ENCODE measurements around the gene SYNE3.

Gene SYNE3

DNA sequence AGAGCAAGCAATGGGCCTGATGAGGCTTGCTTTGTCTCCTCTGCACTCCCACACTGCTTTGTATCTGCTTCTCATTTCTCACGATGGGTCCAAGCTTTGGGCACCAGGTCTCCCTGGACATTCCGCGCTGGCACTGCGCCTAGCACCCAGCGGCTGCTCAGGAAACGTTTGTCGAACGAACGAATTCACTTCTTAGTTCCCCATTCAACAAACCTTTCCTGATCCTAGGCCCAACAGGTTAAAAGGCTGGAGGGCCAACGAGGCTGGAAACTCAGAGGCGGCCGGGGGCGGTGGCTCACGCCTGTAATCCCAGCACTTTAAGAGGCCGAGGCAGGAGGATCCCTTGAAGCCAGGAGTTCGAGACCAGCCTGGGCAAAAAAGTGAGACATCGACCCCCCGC lies 17.4 kb upstream of the SYNE3 start:
- Mint-ChIP-seq H3K4me3 (peak overlapping the region; percentile 91), H3K36me3 (peaks cover 5% of the 10 kb centered on the region), H3K27me3 (no peaks in the 10 kb centered on the region), H3K27ac (peak overlapping the region; percentile 88), H3K4me1 (peaks cover 51% of the 10 kb centered on the region), H3K9me3 (no peaks in the 10 kb centered on the region)
- no peak for ATAC-seq

DNA sequence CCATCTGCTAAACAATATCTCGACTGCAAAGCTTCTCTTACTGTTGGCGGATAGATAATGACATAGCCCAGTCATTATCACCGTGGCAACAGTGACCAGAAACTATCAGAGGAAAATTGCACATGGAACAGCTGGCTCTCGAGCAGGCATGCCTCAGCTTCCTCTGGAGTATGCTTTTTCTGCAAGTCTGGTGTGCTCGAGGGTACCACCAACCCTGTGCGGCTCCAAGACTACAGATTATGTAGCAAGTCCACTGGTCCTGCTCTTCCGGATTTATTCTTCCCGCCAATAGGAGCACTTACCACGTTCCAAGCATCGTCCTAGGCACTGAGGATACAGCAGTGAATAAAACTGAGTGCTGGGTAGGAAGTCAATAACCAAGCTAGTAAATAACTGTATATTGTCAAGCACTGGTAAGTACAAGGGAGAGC lies 17.0 kb upstream of the SYNE3 start:
- Mint-ChIP-seq H3K27ac (peak overlapping the region; percentile 88), H3K4me1 (peaks cover 51% of the 10 kb centered on the region)

DNA sequence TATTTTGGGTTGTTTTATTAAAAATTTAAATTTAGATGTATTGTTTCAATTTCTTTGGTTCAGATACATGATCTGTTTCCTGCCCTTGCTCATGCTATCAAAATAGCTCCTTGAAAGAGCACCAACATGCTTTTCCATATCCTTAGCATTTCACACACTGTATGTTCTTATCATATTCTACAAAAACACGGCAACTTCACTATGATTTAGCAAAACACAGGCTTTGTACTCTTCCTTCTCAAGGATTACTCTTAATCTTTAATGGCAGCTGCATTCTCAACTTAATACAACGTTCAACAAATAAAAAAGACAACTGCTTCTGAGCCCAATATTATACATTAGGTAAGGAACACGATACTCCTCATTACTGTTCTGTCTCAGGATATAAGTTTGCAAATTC lies 15.5 kb upstream of the SYNE3 start:
- H3K27ac Mint-ChIP-seq = peak overlapping the region; percentile 23
- H3K4me1 Mint-ChIP-seq = peaks cover 57% of the 10 kb centered on the region
- no peaks in the 10 kb centered on the region for H3K27me3 Mint-ChIP-seq
- no peak for ATAC-seq
- peak overlapping the region; percentile 21 for H3K4me3 Mint-ChIP-seq
- peaks cover 5% of the 10 kb centered on the region for H3K36me3 Mint-ChIP-seq
- H3K9me3 Mint-ChIP-seq = no peaks in the 10 kb centered on the region

More for the DNA sequence above, 17.0 kb upstream of the SYNE3 start:
- Mint-ChIP-seq H3K27me3 (no peaks in the 10 kb centered on the region), H3K36me3 (peaks cover 5% of the 10 kb centered on the region), H3K9me3 (no peaks in the 10 kb centered on the region), H3K4me3 (peak overlapping the region; percentile 91)
- no peak for ATAC-seq

DNA sequence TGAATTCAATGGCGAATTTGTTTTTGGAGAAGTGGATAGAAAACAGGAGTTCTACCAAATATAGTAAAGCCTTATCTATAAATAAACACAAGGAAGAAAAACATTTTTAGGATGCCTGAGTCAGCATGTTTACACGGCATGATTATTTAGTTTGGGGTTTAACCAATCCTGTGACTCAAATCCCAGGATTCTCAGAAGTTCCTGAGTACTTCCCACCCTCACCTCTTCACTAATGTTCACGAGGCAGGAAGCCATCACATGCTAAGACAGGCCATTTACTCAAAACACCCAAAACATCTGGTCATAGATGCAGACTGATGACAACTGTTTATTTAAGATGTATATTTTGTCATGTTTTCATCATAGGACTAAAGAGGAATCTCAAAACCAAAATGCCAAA lies 15.0 kb upstream of the SYNE3 start:
- ATAC-seq = no peak
- Mint-ChIP-seq H3K27me3 (no peaks in the 10 kb centered on the region), H3K4me1 (peaks cover 57% of the 10 kb centered on the region), H3K36me3 (peaks cover 5% of the 10 kb centered on the region), H3K4me3 (no peak overlapping the region), H3K9me3 (no peaks in the 10 kb centered on the region), H3K27ac (peak overlapping the region; percentile 23)

DNA sequence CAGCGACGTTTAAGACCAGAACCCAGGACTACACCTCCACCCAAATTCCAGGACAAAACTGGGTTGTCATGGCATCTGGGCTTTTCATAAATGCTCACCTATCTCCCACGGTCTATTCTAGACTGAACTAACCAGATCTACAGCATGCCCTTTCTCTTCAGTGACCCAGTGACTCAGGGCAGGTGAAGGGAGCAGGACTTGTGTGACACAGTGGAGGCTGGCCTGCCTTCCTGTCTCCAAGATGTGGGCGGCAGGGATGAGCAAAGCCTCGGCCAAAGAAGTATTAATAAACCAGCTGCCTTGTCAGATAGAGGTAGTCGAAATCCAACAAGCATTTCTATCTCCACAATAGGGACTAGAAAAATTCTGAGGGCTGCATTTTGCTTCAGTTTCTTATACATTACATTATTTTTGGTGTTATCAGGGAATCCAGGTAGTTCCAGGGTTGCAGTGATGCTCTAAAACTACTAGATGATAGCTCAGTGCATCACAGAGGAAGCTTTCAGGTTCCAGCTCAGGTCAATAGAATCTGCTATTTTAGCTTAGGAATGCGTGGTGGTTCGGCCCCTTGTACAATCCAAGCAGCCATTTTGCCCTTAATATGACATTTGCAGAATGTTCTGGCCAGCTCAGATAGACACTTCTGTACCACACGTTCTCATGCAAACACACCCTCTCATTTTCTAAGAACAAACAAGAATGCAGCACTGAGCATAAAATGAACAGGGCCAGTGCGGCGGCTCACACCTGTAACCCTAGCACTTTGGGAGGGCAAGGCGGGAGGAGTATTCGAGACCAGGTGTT lies 14.2 kb upstream of the SYNE3 start:
- Mint-ChIP-seq H3K36me3 (peaks cover 5% of the 10 kb centered on the region), H3K4me1 (peaks cover 54% of the 10 kb centered on the region), H3K4me3 (no peak overlapping the region), H3K27ac (peak overlapping the region; percentile 43), H3K9me3 (no peaks in the 10 kb centered on the region), H3K27me3 (no peaks in the 10 kb centered on the region)
- no peak for ATAC-seq

DNA sequence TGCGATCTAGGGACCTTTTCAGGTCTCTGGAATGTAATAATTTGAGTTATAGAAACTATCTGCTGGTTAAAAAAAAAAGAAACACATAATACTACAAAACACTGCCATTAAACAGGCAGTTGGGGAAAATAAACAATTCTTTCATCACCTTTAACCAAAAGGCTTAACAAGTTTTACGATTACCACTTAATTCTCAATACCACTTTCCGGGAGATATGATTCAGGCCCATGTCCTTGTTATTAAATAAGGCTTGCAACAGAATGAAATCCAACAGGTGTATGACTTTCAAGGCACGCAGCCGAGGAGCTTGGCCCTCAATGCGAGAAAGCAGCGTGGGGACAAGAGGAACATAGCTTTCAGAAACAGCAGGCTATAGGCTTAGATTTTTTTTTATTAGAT lies 12.8 kb upstream of the SYNE3 start:
- H3K27me3 Mint-ChIP-seq = no peaks in the 10 kb centered on the region
- H3K9me3 Mint-ChIP-seq = no peaks in the 10 kb centered on the region
- H3K27ac Mint-ChIP-seq = no peak overlapping the region
- ATAC-seq = no peak
- H3K4me1 Mint-ChIP-seq = peaks cover 50% of the 10 kb centered on the region
- H3K4me3 Mint-ChIP-seq = no peak overlapping the region
- H3K36me3 Mint-ChIP-seq = peaks cover 5% of the 10 kb centered on the region

DNA sequence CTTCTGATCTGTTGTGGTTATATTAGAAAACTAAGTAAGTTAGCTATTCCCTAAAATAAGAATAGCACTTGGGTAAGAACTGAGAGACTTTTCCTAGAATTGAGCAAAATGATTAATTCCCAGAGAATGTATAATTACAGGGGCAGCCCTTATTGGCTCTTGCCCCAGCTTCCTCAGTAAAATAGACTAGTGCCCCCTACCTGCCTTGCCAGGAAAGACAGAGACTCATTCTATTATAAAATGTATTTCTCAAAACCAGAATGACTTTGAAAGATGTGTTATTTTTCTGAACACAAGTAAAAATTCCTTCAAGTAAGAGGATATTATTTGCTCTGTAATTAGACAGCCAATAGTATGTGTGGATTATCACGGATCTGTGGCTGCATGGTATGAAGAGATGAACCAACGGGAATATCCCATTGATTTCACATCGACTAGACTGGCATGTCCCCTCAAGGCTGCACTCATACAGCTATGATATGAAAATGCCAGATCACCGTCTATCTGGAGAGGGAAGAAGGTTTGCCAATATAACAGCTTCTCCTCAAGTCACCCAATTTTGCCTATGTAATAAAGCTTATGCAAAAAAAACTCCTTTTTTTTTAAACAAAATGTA lies 11.0 kb upstream of the SYNE3 start:
- peak; percentile 61 for ATAC-seq
- H3K27ac Mint-ChIP-seq = no peak overlapping the region
- peaks cover 5% of the 10 kb centered on the region for H3K36me3 Mint-ChIP-seq
- H3K9me3 Mint-ChIP-seq = no peaks in the 10 kb centered on the region
- H3K4me1 Mint-ChIP-seq = peaks cover 48% of the 10 kb centered on the region
- no peaks in the 10 kb centered on the region for H3K27me3 Mint-ChIP-seq
- H3K4me3 Mint-ChIP-seq = no peak overlapping the region

DNA sequence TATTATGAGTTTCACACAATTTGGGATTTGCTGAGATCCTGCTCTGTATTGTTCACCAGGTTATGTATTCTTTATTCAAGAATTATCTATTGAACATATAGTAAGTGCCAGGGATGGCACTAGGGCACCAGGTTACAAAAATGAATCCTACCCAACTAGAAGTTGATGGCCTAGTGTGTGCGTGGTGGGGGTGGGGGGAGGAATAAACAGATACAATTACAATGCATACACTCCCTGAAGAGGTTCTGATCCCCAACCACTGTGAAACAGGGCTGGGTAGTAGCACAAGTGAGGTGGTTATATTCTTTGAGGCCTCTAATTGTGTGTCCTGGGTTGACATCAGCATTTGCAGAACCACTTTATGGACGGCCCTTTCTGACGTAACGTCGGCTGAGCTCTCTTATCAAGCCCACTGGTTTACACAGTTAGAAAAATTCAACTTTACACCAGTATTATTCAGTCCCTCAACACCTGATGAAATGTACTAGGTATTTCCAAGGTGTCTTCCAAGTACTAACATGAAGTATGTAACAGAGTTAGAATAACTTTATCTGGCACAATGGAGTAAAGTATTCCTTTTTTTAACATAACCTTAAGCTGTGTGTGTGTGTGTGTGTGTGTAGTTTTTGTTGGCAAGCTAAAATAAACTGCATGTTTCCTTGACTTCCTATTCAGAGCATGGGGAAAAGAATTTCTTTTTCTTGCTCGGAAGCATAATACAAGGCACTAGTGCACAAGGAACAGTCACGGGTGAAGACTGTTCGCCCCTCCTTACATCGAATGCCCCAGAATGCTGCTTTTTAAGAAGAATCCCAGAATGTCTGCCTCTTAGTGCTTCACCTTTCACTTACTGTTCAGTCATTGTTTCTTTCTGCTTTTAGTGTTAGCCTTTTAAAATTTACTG lies 10.3 kb upstream of the SYNE3 start:
- Mint-ChIP-seq H3K4me3 (no peak overlapping the region), H3K9me3 (no peaks in the 10 kb centered on the region), H3K36me3 (peaks cover 4% of the 10 kb centered on the region), H3K27ac (peak overlapping the region; percentile 8), H3K27me3 (no peaks in the 10 kb centered on the region), H3K4me1 (peaks cover 48% of the 10 kb centered on the region)
- ATAC-seq = no peak

DNA sequence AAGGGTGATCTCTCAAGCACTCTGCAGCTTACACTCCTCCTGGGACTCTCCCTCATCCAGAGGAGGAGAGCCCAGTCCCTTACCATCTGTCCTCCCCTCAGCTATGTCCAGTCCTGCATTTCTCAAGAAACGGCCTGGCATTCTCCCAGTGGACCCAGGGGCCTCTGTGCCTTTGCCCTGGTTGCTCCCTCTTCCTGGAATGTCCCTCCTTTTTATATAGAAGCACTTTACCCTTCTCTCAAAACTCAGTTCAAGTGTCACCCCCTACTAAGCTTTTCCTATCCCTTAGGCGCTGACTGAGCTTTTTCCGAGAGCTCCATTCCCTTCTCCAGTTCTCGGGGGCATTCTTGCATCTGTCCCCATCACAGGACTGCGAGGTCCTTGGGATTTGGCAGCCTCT lies 9.5 kb upstream of the SYNE3 start:
- ATAC-seq = no peak
- H3K27ac Mint-ChIP-seq = peak overlapping the region; percentile 8
- no peaks in the 10 kb centered on the region for H3K36me3 Mint-ChIP-seq
- no peak overlapping the region for H3K4me3 Mint-ChIP-seq
- H3K27me3 Mint-ChIP-seq = no peaks in the 10 kb centered on the region
- no peaks in the 10 kb centered on the region for H3K9me3 Mint-ChIP-seq
- H3K4me1 Mint-ChIP-seq = peaks cover 41% of the 10 kb centered on the region

DNA sequence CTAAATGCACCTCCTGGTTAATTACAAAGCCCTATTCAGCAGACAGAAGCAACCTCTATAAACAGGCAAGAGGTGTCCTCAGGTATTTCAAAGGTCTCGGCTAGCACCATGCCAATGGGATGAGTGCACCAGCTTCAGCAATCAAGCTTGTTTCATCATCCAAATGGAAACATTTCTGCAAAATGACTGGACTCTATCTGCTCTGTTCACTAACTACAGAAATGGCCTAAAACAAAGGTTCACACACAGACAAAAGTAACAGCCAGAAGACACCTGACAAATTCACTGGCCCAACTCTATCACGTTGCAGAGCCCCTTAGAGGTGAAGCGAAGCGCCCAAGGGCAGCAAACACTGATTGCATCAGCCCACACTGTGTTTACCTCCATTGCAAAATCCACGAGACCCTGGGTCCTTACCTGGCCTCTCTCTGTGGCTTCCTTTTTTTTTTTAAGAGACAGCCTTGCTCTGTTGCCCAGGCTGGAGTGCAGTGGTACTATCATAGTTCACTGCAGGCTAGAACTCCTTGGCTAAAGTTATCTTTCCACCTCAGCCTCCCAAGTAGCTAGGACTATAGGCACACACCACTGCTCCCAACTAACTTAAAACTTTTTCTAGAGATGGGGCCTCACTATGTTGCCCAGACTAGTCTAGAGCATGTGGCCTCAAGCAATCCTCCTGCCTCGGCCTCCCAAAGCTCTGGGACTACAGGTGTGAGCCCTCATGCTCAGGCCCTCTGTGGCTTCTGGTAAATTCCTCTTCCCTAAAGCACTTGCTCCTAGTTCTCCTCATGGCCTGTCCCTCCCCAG lies 8.5 kb upstream of the SYNE3 start:
- no peak overlapping the region for H3K4me3 Mint-ChIP-seq
- H3K36me3 Mint-ChIP-seq = no peaks in the 10 kb centered on the region
- H3K27me3 Mint-ChIP-seq = no peaks in the 10 kb centered on the region
- no peak overlapping the region for H3K27ac Mint-ChIP-seq
- peaks cover 41% of the 10 kb centered on the region for H3K4me1 Mint-ChIP-seq
- no peaks in the 10 kb centered on the region for H3K9me3 Mint-ChIP-seq
- ATAC-seq = no peak

DNA sequence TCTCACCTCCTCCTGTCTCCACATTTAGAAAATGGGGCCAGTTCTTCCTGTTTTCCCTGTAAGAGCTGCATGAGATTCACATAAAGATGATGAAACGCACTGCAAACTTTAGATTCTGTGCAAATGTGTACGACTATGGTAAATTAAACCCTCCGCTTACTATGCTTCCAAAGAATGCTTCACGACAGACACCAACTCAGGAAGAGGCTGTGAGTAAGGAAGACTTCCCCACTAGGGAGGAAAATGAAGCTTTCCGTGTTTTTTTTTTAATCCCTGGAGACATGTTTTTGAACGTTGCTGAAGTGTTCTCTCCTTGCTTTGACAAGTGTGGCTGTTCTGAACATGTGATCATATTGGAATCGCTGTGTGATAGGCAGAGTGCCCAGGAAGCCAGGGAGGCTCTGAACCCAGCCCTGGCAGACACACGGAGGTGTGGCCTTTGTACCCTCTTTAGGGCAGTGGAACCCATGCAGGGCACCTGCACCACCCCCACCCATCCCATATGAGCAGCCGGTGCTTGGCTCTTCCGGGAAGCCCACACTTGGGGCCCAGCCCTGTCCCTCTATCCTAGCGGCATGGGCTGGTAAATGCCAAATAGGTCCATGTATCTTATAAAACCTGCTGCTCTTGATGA lies 7.5 kb upstream of the SYNE3 start:
- Mint-ChIP-seq H3K9me3 (no peaks in the 10 kb centered on the region), H3K36me3 (no peaks in the 10 kb centered on the region)
- no peak for ATAC-seq

DNA sequence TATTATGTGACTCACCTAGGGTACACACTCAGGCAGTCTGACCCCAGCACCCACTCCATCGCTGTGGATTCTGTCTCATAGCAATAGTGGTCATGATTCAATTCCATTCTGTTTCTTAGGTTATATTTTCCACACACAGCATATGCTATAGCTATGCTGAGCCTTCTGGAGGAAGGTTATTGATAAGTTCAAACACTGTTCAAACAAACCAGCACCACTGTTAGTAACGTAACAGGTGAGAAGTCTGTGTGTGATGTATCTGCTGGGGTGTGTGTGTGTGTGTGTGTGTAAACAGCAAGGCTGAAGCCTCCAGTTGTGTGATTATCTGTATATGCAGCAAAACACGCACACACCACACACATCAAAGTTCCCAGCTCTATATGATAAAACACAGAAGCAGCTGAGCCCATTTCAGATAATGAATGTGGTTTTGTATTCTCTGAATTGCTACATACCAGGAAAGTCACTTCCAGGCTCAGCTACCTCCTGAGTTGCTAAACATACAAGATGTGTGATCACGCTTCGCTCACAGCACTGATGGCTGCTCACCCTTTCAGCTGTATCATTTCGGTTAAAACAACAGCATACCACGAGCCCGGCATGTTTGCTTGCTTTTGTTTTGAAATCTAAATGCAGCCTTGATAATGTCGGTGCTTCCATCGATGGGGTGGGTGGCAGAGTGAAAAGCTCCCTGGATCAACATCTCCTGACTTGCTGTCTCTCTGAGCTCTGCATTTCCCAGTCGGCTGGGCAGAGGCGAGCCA lies 6.8 kb upstream of the SYNE3 start:
- H3K4me1 Mint-ChIP-seq = peaks cover 58% of the 10 kb centered on the region
- peak overlapping the region; percentile 68 for H3K27ac Mint-ChIP-seq
- H3K9me3 Mint-ChIP-seq = no peaks in the 10 kb centered on the region
- ATAC-seq = no peak
- no peaks in the 10 kb centered on the region for H3K27me3 Mint-ChIP-seq
- H3K36me3 Mint-ChIP-seq = no peaks in the 10 kb centered on the region
- no peak overlapping the region for H3K4me3 Mint-ChIP-seq

More for the DNA sequence above, 7.5 kb upstream of the SYNE3 start:
- Mint-ChIP-seq H3K27ac (peak overlapping the region; percentile 68), H3K4me1 (peaks cover 51% of the 10 kb centered on the region), H3K27me3 (no peaks in the 10 kb centered on the region), H3K4me3 (no peak overlapping the region)

DNA sequence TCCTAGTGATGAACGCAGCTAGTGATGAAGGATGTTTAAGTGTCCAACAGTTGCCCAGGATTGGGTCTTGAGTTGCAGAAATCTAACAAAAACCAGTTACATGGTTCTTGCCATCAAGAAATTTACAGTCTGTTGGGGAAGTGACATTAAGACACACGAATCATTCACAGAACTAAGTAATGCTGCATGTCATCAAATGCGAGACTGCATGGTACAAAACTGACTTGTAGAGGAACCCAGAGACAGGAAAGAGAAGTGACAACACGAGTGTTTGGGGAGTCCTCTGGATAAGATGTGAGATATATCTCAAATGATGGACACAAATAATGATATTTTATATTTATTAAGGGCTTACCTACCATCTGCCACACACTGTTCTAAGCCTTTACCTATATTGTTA lies 6.1 kb upstream of the SYNE3 start:
- peak overlapping the region; percentile 68 for H3K27ac Mint-ChIP-seq
- no peak for ATAC-seq
- H3K36me3 Mint-ChIP-seq = no peaks in the 10 kb centered on the region
- no peak overlapping the region for H3K4me3 Mint-ChIP-seq
- H3K4me1 Mint-ChIP-seq = peaks cover 64% of the 10 kb centered on the region
- no peaks in the 10 kb centered on the region for H3K27me3 Mint-ChIP-seq
- H3K9me3 Mint-ChIP-seq = no peaks in the 10 kb centered on the region

DNA sequence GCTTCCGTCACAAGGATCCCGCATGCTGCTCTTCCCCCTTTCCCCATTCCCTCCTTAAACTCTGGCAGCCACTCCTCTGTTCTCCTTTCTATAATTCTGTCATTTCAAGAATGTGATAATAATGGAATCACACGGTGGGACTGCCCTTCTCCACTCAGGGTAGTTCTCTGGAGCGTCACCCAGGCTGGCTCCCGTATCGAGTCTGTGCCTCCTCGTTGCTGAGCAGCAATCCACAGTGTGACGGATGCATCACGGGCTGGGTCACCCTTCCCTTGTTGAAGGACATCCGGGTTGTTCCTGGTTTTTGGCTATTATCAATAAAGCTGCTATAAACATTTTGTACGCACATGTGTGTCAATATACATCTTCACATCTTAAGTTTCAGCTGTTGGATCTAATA lies 5.7 kb upstream of the SYNE3 start:
- Mint-ChIP-seq H3K27me3 (no peaks in the 10 kb centered on the region), H3K27ac (peak overlapping the region; percentile 68), H3K4me3 (no peak overlapping the region)

More for the DNA sequence above, 5.7 kb upstream of the SYNE3 start:
- Mint-ChIP-seq H3K4me1 (peaks cover 64% of the 10 kb centered on the region), H3K9me3 (no peaks in the 10 kb centered on the region), H3K36me3 (no peaks in the 10 kb centered on the region)
- ATAC-seq = no peak
